CD14-positive monocyte (primary cell): ENCODE results near the gene ZNF506. TPM values are rescaled to one million over a fixed set of nuclear protein-coding genes. Genes with fewer than 3 reads are reported as not detected.
A peak's percentile ranks its signal among the peaks of the same experiment; 100 is the strongest.
"Not testable (repeated sequence)": the region's sequence is repeated elsewhere in the genome, so short reads cannot be mapped to it uniquely, and the experiment has no call there.

Experiments used
- DNase-seq, 3 donors: peaks; one replicate each; pipeline ENCODE4 v3.0.0-alpha.2; 2011 to 2022
- H2AFZ ChIP-seq: 2 replicates; pipeline ENCODE4 v1.6.0; 2012; ENCODE audit warnings: mild to moderate bottlenecking, low read depth, low read length, inconsistent platforms; ENCODE audit not compliant: insufficient read depth, poor library complexity, severe bottlenecking
- H3K27ac ChIP-seq, 2 donors: 1 replicate in 1 of 2; 2 replicates in 1 of 2; pipeline ENCODE4 v1.5.1; 2012 to 2013; ENCODE audit warnings: low read length in 2 of 2, control low read depth in 1 of 2, inconsistent platforms in 1 of 2, low read depth in 1 of 2, mild to moderate bottlenecking in 1 of 2
- H3K27me3 ChIP-seq, 2 donors: one replicate each; pipeline versions ENCODE4 v1.6.0 to v1.6.1; 2011 to 2013; ENCODE audit warnings: low read length in 2 of 2; ENCODE audit not compliant: control insufficient read depth in 2 of 2, insufficient read depth in 2 of 2
- H3K36me3 ChIP-seq, 2 donors: replicated peaks in 1 of 2; 1 replicate in 1 of 2; 2 replicates in 1 of 2; pipeline versions ENCODE4 v1.5.1 to v1.6.1; 2012 to 2013; ENCODE audit warnings: low read length in 2 of 2, control low read depth in 1 of 2, inconsistent platforms in 1 of 2, mild to moderate bottlenecking in 1 of 2; ENCODE audit not compliant: insufficient read depth in 2 of 2, control insufficient read depth in 1 of 2
- H3K4me1 ChIP-seq, 2 donors: 1 replicate in 1 of 2; 2 replicates in 1 of 2; pipeline versions ENCODE4 v1.5.1 to v1.6.1; 2012 to 2013; ENCODE audit warnings: low read length in 2 of 2, control low read depth in 1 of 2, inconsistent platforms in 1 of 2, mild to moderate bottlenecking in 1 of 2, moderate library complexity in 1 of 2; ENCODE audit not compliant: insufficient read depth in 2 of 2, control insufficient read depth in 1 of 2
- H3K4me2 ChIP-seq: replicated peaks from 2 replicates; pipeline ENCODE3; 2012; ENCODE audit warnings: low read length, moderate library complexity, mild to moderate bottlenecking; ENCODE audit not compliant: poor library complexity, severe bottlenecking; ENCODE audit errors: extremely low read depth
- H3K4me3 ChIP-seq, 3 experiments: fragments of 200-600 bp in 1 of 3; sonication (generic) in 1 of 3; replicated peaks in 1 of 3; 1 replicate in 2 of 3; 2 replicates in 1 of 3; pipeline ENCODE4 v1.5.1; 2011 to 2013; ENCODE audit warnings: low read length in 3 of 3, mild to moderate bottlenecking in 3 of 3, control low read depth in 2 of 3, low read depth in 2 of 3, inconsistent platforms in 1 of 3, moderate library complexity in 1 of 3
- H3K79me2 ChIP-seq: 2 replicates; pipeline ENCODE4 v1.6.0; 2012; ENCODE audit warnings: mild to moderate bottlenecking, control low read depth, inconsistent platforms, low read length, moderate library complexity; ENCODE audit not compliant: insufficient read depth
- H3K9ac ChIP-seq: 2 replicates; pipeline ENCODE4 v1.6.0; 2017; ENCODE audit warnings: low read length, mild to moderate bottlenecking; ENCODE audit not compliant: insufficient read depth, poor library complexity, severe bottlenecking
- H3K9me3 ChIP-seq, 2 donors: replicated peaks in 1 of 2; 1 replicate in 1 of 2; 2 replicates in 1 of 2; pipeline versions ENCODE4 v1.5.1 to v1.6.1; 2012 to 2013; ENCODE audit warnings: low read length in 2 of 2, control low read depth in 1 of 2; ENCODE audit not compliant: control insufficient read depth in 1 of 2, insufficient read depth in 1 of 2
- H4K20me1 ChIP-seq: 2 replicates; pipeline ENCODE4 v1.6.0; 2012; ENCODE audit warnings: mild to moderate bottlenecking, low read length, control low read depth, moderate library complexity; ENCODE audit not compliant: insufficient read depth
- H3K27ac Mint-ChIP-seq, 7 donors: one replicate each; pipeline ENCODE4 v1.8.0; 2020; ENCODE audit warnings: mild to moderate bottlenecking in 7 of 7, mixed read lengths in 7 of 7, moderate library complexity in 6 of 7, inconsistent platforms in 2 of 7
- H3K27me3 Mint-ChIP-seq, 3 donors: one replicate each; pipeline ENCODE4 v1.8.0; 2021 to 2022; ENCODE audit warnings: low read depth in 3 of 3, mild to moderate bottlenecking in 3 of 3, mixed read lengths in 3 of 3, moderate library complexity in 3 of 3, inconsistent platforms in 1 of 3
- H3K36me3 Mint-ChIP-seq, 2 donors: one replicate each; pipeline ENCODE4 v1.8.0; 2020; ENCODE audit warnings: mixed read lengths in 2 of 2, inconsistent platforms in 1 of 2, mild to moderate bottlenecking in 1 of 2
- H3K4me1 Mint-ChIP-seq: one replicate; pipeline ENCODE4 v1.8.0; 2020; ENCODE audit warnings: mild to moderate bottlenecking, mixed read lengths
- H3K4me3 Mint-ChIP-seq, 2 donors: one replicate each; pipeline ENCODE4 v1.8.0; 2020; ENCODE audit warnings: mild to moderate bottlenecking in 2 of 2, mixed read lengths in 2 of 2, moderate library complexity in 1 of 2
- H3K9me3 Mint-ChIP-seq, 7 donors: one replicate each; pipeline ENCODE4 v1.8.0; 2020 to 2022; ENCODE audit warnings: mixed read lengths in 7 of 7, mild to moderate bottlenecking in 6 of 7, moderate library complexity in 6 of 7, inconsistent platforms in 2 of 7
- CTCF ChIP-seq: fragments of 200-600 bp; IDR thresholded peaks from one replicate; pipeline ENCODE4 v1.8.0; 2022; ENCODE audit warnings: antibody characterized with exemption, mild to moderate bottlenecking
- WGBS: methylation state at CpG from one replicate; pipeline ENCODE4 v1.1.5; 2013; ENCODE audit warnings: missing lambda C conversion rate; ENCODE audit not compliant: insufficient coverage; 5-methylcytosine and 5-hydroxymethylcytosine counted together
- intact Hi-C, 2 donors: fragments of 100-400 bp; cut with micrococcal nuclease; formaldehyde crosslinking; loops; one replicate each; pipeline versions ENCODE4 v1.15.0 to v1.15.1; 2023
- polyA plus RNA-seq, 3 donors: library from polyadenylated mRNA; depleted of rRNA in 1 of 3; unstranded in 2 of 3; stranded (reverse) in 1 of 3; fragments of 300-500 nt in 2 of 3; fragments of >200 nt in 1 of 3; fragmentation: Illumina TruSeq in 2 of 3; gene quantifications; 1 replicate in 2 of 3; 2 replicates in 1 of 3; pipeline ENCODE4 v1.2.3, GENCODE V29; 2012 to 2021

Gene ZNF506
- polyA plus RNA-seq, 3 donors = 4.1 to 8.3 (median 6.1) TPM

GRCh38 chr19:19744641-19745040, 76.9 kb downstream of the ZNF506 start:
- H3K4me1 Mint-ChIP-seq = no peaks in the 10 kb centered on the region
- intact Hi-C loops = no loop called here
- Histone ChIP-seq H3K9me3 (peaks cover 92 to 99% of the 10 kb centered on the region in 2 donors), H3K4me3 (no peak overlapping the region), H3K4me2 (no peak overlapping the region), H2AFZ (no peak overlapping the region), H3K9ac (no peak overlapping the region), H3K4me1 (no peaks in the 10 kb centered on the region), H3K27ac (no peak overlapping the region), H3K79me2 (no peaks in the 10 kb centered on the region), H3K27me3 (no peaks in the 10 kb centered on the region), H3K36me3 (no peaks in the 10 kb centered on the region), H4K20me1 (no peaks in the 10 kb centered on the region)
- H3K36me3 Mint-ChIP-seq = no peaks in the 10 kb centered on the region
- 94% methylated on average over 17 of the region's 17 CpGs for WGBS
- peaks cover 0 to 5% (median 0%) of the 10 kb centered on the region in 3 donors for H3K27me3 Mint-ChIP-seq
- H3K4me3 Mint-ChIP-seq = no peak overlapping the region
- H3K9me3 Mint-ChIP-seq = peaks cover 60 to 98% (median 92%) of the 10 kb centered on the region in 7 donors
- no peak overlapping the region for H3K27ac Mint-ChIP-seq
- TF ChIP-seq CTCF = no peak
- no peak for DNase-seq

GRCh38 chr19:19743921-19744320, 77.6 kb downstream of the ZNF506 start:
- H3K27me3 ChIP-seq, H3K4me3 ChIP-seq, intact Hi-C loops, H3K4me2 ChIP-seq, H3K27ac ChIP-seq, H3K27me3 Mint-ChIP-seq, H3K4me1 ChIP-seq, H3K9ac ChIP-seq, H3K79me2 ChIP-seq, H4K20me1 ChIP-seq, DNase-seq, H2AFZ ChIP-seq, H3K36me3 Mint-ChIP-seq, H3K4me1 Mint-ChIP-seq, H3K36me3 ChIP-seq: not testable (repeated sequence)
- peaks cover 92 to 99% of the 10 kb centered on the region in 2 donors for H3K9me3 ChIP-seq
- no CpG with 5 or more reads among the region's 6 CpGs for WGBS
- Mint-ChIP-seq H3K27ac (peak overlapping the region in 1 of 7 donors; percentile 7), H3K4me3 (peak overlapping the region in 1 of 2 donors; percentile 25), H3K9me3 (peaks cover 59 to 98% (median 91%) of the 10 kb centered on the region in 7 donors)
